Panc1 (cell line): ENCODE results near the gene DUSP9.

Experiments
- REST ChIP-seq, 2 experiments: IDR thresholded peaks; 2 replicates each; pipeline ENCODE4 v1.6.1; 2011 to 2012; ENCODE audit warnings: low read depth in 2 of 2, control low read depth in 1 of 2, low read length in 1 of 2, mild to moderate bottlenecking in 1 of 2, moderate library complexity in 1 of 2; ENCODE audit not compliant: insufficient read depth in 1 of 2
- SIN3A ChIP-seq: IDR thresholded peaks from 2 replicates; pipeline ENCODE4 v1.6.1; 2012; ENCODE audit warnings: low read depth, mild to moderate bottlenecking, low read length, moderate library complexity, borderline replicate concordance; ENCODE audit not compliant: insufficient read depth
- TF ChIP-seq, protein P1 (sequence below): fragments of 450-650 bp; IDR thresholded peaks from 2 replicates; pipeline ENCODE4 v1.5.1; 2017; ENCODE audit warnings: mild to moderate bottlenecking

GRCh38 chrX:153638041-153638371 is 9.0 kb upstream of the DUSP9 start:
- TF ChIP-seq SIN3A = no peak
- TF ChIP-seq, protein P1, sequence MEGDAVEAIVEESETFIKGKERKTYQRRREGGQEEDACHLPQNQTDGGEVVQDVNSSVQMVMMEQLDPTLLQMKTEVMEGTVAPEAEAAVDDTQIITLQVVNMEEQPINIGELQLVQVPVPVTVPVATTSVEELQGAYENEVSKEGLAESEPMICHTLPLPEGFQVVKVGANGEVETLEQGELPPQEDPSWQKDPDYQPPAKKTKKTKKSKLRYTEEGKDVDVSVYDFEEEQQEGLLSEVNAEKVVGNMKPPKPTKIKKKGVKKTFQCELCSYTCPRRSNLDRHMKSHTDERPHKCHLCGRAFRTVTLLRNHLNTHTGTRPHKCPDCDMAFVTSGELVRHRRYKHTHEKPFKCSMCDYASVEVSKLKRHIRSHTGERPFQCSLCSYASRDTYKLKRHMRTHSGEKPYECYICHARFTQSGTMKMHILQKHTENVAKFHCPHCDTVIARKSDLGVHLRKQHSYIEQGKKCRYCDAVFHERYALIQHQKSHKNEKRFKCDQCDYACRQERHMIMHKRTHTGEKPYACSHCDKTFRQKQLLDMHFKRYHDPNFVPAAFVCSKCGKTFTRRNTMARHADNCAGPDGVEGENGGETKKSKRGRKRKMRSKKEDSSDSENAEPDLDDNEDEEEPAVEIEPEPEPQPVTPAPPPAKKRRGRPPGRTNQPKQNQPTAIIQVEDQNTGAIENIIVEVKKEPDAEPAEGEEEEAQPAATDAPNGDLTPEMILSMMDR = no peak
- no peak for TF ChIP-seq REST (IDR thresholded peaks at IDR 0.05; ENCODE audit: insufficient read depth in 1 of 2, low read depth in 2 of 2, low read length in 1 of 2)
